HCT116 (cell line): Measurements from ENCODE around the gene VLDLR. TPM values are rescaled to one million over a fixed set of nuclear protein-coding genes. Genes with fewer than 3 reads are reported as not detected.

ENCODE experiments used
- ATAC-seq: fragments of 200-7000 bp; cut with Tn5 transposase; 2 replicates; pipeline ENCODE4 v1.9.1; 2020; ENCODE audit warnings: mild to moderate bottlenecking, moderate library complexity
- BruUV-seq: library from RNA; stranded (reverse); fragments of 400-500 nt; replicated peaks from 2 replicates; lab custom pipeline; 2021; lab: Mats Ljungman, UMichigan
- CTCF ChIA-PET: fragments of 300-600 bp; sonication (Branson Sonifier 250); formaldehyde crosslinking; loops from one replicate; lab custom pipeline; 2021; ENCODE audit warnings: antibody characterized with exemption; lab: Charles Lee
- POLR2A ChIA-PET: fragments of 300-600, 350-600 bp; sonication (Branson Sonifier 250); formaldehyde crosslinking; loops from one replicate; lab custom pipeline; 2021; ENCODE audit warnings: antibody characterized with exemption; lab: Charles Lee
- RAD21 ChIA-PET, 2 experiments: fragments of 300-600 bp; sonication (Branson Sonifier 250); formaldehyde crosslinking; loops; one replicate each; lab custom pipeline; 2023; ENCODE audit warnings: low total read pairs in 2 of 2; ENCODE audit not compliant: uncharacterized antibody in 2 of 2, unreplicated experiment in 2 of 2, low non-redundant PET in 1 of 2; lab: Charles Lee
- DNase-seq: peaks from one replicate; pipeline ENCODE4 v3.0.0-alpha.2; 2010; ENCODE audit warnings: low read depth, low spot score
- H2AFZ ChIP-seq: fragments of 200-600 bp; shearing (Covaris generic), sonication (generic); 2 replicates; pipeline ENCODE4 v1.6.1; 2017; ENCODE audit warnings: low read depth, mixed run types, mixed read lengths, antibody characterized with exemption, low read length; ENCODE audit not compliant: poor library complexity, severe bottlenecking
- H3K27ac ChIP-seq: 2 replicates; pipeline ENCODE4 v1.5.1; 2012; ENCODE audit warnings: low read depth, low read length
- H3K27me3 ChIP-seq: fragments of 200-600 bp; sonication (generic); 2 replicates; pipeline ENCODE4 v1.6.1; 2016; ENCODE audit warnings: mixed run types, low read length, mixed read lengths; ENCODE audit not compliant: insufficient read depth
- H3K36me3 ChIP-seq, 2 experiments: fragments of 200-500 bp in 1 of 2; fragments of 200-600 bp in 1 of 2; sonication (Bioruptor generic) in 1 of 2; sonication (generic) in 1 of 2; 2 replicates each; pipeline versions ENCODE4 v1.5.1 to v1.6.1; 2014 to 2016; ENCODE audit warnings: low read length in 2 of 2, inconsistent platforms in 1 of 2, mixed read lengths in 1 of 2, mixed run types in 1 of 2; ENCODE audit not compliant: insufficient read depth in 2 of 2, control insufficient read depth in 1 of 2
- H3K4me1 ChIP-seq, 2 experiments: fragments of 200-600 bp in 1 of 2; sonication (generic) in 1 of 2; 2 replicates each; pipeline versions ENCODE4 v1.5.1 to v1.6.1; 2012 to 2017; ENCODE audit warnings: low read length in 2 of 2, inconsistent platforms in 1 of 2, mild to moderate bottlenecking in 1 of 2, mixed read lengths in 1 of 2, mixed run types in 1 of 2, moderate library complexity in 1 of 2; ENCODE audit not compliant: insufficient read depth in 2 of 2, control insufficient read depth in 1 of 2
- H3K4me2 ChIP-seq: fragments of 200-600 bp; sonication (generic); 2 replicates; pipeline ENCODE4 v1.6.1; 2017; ENCODE audit warnings: mixed run types, low read length, mixed read lengths
- H3K4me3 ChIP-seq, 2 experiments: fragments of 200-600 bp in 1 of 2; sonication (generic) in 1 of 2; replicated peaks in 1 of 2; 2 replicates each; pipeline ENCODE4 v1.5.1; 2011 to 2016; ENCODE audit warnings: low read length in 2 of 2, control low read depth in 1 of 2, low read depth in 1 of 2, mild to moderate bottlenecking in 1 of 2, mixed read lengths in 1 of 2, mixed run types in 1 of 2
- H3K79me2 ChIP-seq: fragments of 200-600 bp; sonication (generic); 2 replicates; pipeline ENCODE4 v1.6.1; 2017; ENCODE audit warnings: mild to moderate bottlenecking, mixed run types, low read length, moderate library complexity, mixed read lengths; ENCODE audit not compliant: insufficient read depth
- H3K9ac ChIP-seq: fragments of 200-600 bp; sonication (generic); 2 replicates; pipeline ENCODE4 v1.6.1; 2016; ENCODE audit warnings: low read length, mixed read lengths
- H3K9me2 ChIP-seq: fragments of 200-600 bp; sonication (generic), shearing (Covaris generic); 2 replicates; pipeline ENCODE4 v1.6.1; 2017; ENCODE audit warnings: mixed run types, mild to moderate bottlenecking, moderate library complexity; ENCODE audit not compliant: insufficient read depth
- H3K9me3 ChIP-seq, 2 experiments: fragments of 200-500 bp in 1 of 2; fragments of 200-600 bp in 1 of 2; sonication (Bioruptor generic) in 1 of 2; sonication (generic) in 1 of 2; 2 replicates each; pipeline ENCODE4 v1.6.1; 2014 to 2017; ENCODE audit warnings: low read length in 2 of 2, mixed read lengths in 2 of 2, inconsistent platforms in 1 of 2, low read depth in 1 of 2, mild to moderate bottlenecking in 1 of 2, mixed run types in 1 of 2, moderate library complexity in 1 of 2; ENCODE audit not compliant: control insufficient read depth in 1 of 2, insufficient read depth in 1 of 2
- H4K20me1 ChIP-seq: fragments of 200-600 bp; sonication (generic), shearing (Covaris generic); 2 replicates; pipeline ENCODE4 v1.6.1; 2017; ENCODE audit warnings: mixed run types, mild to moderate bottlenecking, moderate library complexity; ENCODE audit not compliant: insufficient read depth
- CBX3 ChIP-seq: IDR thresholded peaks from 2 replicates; pipeline ENCODE4 v1.6.1; 2012; ENCODE audit warnings: low read depth
- CTCF ChIP-seq, 3 experiments: fragments of 200-600 bp in 1 of 3; sonication (generic) in 1 of 3; IDR thresholded peaks in 2 of 3; conservative IDR thresholded peaks in 1 of 3; 2 replicates each; pipeline ENCODE4 v1.5.1; 2012 to 2017; ENCODE audit warnings: low read depth in 2 of 3, low read length in 2 of 3, antibody characterized with exemption in 1 of 3, borderline replicate concordance in 1 of 3, control low read depth in 1 of 3, mild to moderate bottlenecking in 1 of 3, mixed read lengths in 1 of 3, mixed run types in 1 of 3, moderate library complexity in 1 of 3; ENCODE audit not compliant: insufficient read depth in 1 of 3
- EGR1 ChIP-seq: IDR thresholded peaks from 2 replicates; pipeline ENCODE4 v1.6.1; 2012; ENCODE audit warnings: low read depth
- ELF1 ChIP-seq: IDR thresholded peaks from 2 replicates; pipeline ENCODE4 v1.6.1; 2012; ENCODE audit warnings: low read depth, borderline replicate concordance
- EZH2 ChIP-seq: fragments of 200-600 bp; sonication (generic); IDR thresholded peaks from 2 replicates; pipeline ENCODE4 v1.6.1; 2017; ENCODE audit warnings: antibody characterized with exemption, mixed run types
- EZH2phosphoT487 ChIP-seq: fragments of 200-600 bp; IDR thresholded peaks from 2 replicates; pipeline ENCODE4 v1.6.1; 2018; ENCODE audit warnings: antibody characterized with exemption, borderline replicate concordance
- JUND ChIP-seq: IDR thresholded peaks from 2 replicates; pipeline ENCODE4 v1.6.1; 2012
- POLR2A ChIP-seq: IDR thresholded peaks from 2 replicates; pipeline ENCODE4 v1.7.0; 2011; ENCODE audit warnings: borderline replicate concordance; ENCODE audit not compliant: insufficient read depth, insufficient read length; ENCODE audit errors: extremely low read depth
- POLR2AphosphoS5 ChIP-seq: IDR thresholded peaks from 2 replicates; pipeline ENCODE4 v1.6.1; 2011; ENCODE audit warnings: mild to moderate bottlenecking, low read depth, low read length, moderate library complexity
- RAD21 ChIP-seq: IDR thresholded peaks from 2 replicates; pipeline ENCODE4 v1.6.1; 2012; ENCODE audit warnings: low read depth, mild to moderate bottlenecking
- SIN3A ChIP-seq: IDR thresholded peaks from 2 replicates; pipeline ENCODE4 v1.6.1; 2012; ENCODE audit warnings: low read depth
- SP1 ChIP-seq: IDR thresholded peaks from 2 replicates; pipeline ENCODE4 v1.6.1; 2012; ENCODE audit warnings: low read depth
- TCF7L2 ChIP-seq: IDR thresholded peaks from 2 replicates; pipeline ENCODE4 v1.7.0; 2011; ENCODE audit warnings: borderline replicate concordance, inconsistent platforms; ENCODE audit not compliant: insufficient read depth, insufficient read length; ENCODE audit errors: extremely low read depth
- YY1 ChIP-seq: IDR thresholded peaks from 2 replicates; pipeline ENCODE4 v1.6.1; 2011; ENCODE audit warnings: low read length, low read depth, moderate library complexity, mild to moderate bottlenecking; ENCODE audit not compliant: insufficient replicate concordance; ENCODE audit errors: extremely low read depth
- ZBTB33 ChIP-seq: IDR thresholded peaks from 2 replicates; pipeline ENCODE4 v1.6.1; 2011; ENCODE audit warnings: mild to moderate bottlenecking, low read length, moderate library complexity; ENCODE audit not compliant: insufficient replicate concordance; ENCODE audit errors: extremely low read depth
- ZFX ChIP-seq: fragments of 450-650 bp; IDR thresholded peaks from 2 replicates; pipeline ENCODE4 v1.6.1; 2017
- ZNF274 ChIP-seq: fragments of 200-500 bp; sonication (Bioruptor generic); IDR thresholded peaks from 2 replicates; pipeline ENCODE4 v1.6.1; 2014; ENCODE audit warnings: mild to moderate bottlenecking, low read depth, low read length, inconsistent platforms
- intact Hi-C: fragments of 100-400 bp; cut with micrococcal nuclease; formaldehyde crosslinking; loops from 2 replicates; pipeline ENCODE4 v1.10.0; 2022
- total RNA-seq: library from RNA; stranded (reverse); gene quantifications from one replicate; pipeline ENCODE4 v1.2.1, GENCODE V29; 2021; ENCODE audit not compliant: unreplicated experiment
- TF ChIP-seq, protein P1 (sequence below): IDR thresholded peaks from 2 replicates; pipeline ENCODE4 v1.6.1; 2012; ENCODE audit warnings: low read depth
- TF ChIP-seq, protein P2 (sequence below): IDR thresholded peaks from 2 replicates; pipeline ENCODE4 v1.6.1; 2012

VLDLR gene
- total RNA-seq, 1 experiment from 2014 or later = 0.17 TPM

DNA sequence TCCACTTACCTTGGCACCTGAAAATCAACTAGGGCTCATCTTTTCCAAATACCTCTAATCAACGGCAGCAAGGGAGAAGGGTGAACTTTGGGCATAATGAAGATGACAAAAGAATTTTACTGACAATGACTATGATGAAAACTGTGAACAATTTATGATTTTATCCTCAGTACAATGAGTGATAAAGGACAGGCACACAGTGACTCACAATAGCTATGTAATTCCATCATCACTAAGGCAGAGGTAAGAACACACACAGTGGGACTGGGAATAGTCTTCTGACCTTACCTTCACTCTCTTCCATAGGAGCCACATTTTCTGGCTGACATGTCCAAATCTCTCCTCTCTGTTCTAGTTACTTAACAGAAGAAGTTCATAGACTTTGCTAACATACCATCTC is 69.6 kb downstream of the VLDLR start:
- ChIA-PET POLR2A (no interaction called here), RAD21 (no interaction called here), CTCF (no interaction called here)
- no TSS peak for BruUV-seq
- Histone ChIP-seq H3K4me1 (no peaks in the 10 kb centered on the region), H3K27ac (no peak overlapping the region), H3K79me2 (no peaks in the 10 kb centered on the region), H3K9me2 (no peaks in the 10 kb centered on the region), H2AFZ (no peak overlapping the region), H3K36me3 (no peaks in the 10 kb centered on the region), H4K20me1 (no peaks in the 10 kb centered on the region), H3K27me3 (no peaks in the 10 kb centered on the region), H3K9ac (no peak overlapping the region), H3K9me3 (no peaks in the 10 kb centered on the region), H3K4me3 (no peak overlapping the region), H3K4me2 (no peak overlapping the region)
- DNase-seq (no peak), ATAC-seq (no peak)
- no peak for TF ChIP-seq ZNF274
- no peak for TF ChIP-seq RAD21
- TF ChIP-seq, protein P1, sequence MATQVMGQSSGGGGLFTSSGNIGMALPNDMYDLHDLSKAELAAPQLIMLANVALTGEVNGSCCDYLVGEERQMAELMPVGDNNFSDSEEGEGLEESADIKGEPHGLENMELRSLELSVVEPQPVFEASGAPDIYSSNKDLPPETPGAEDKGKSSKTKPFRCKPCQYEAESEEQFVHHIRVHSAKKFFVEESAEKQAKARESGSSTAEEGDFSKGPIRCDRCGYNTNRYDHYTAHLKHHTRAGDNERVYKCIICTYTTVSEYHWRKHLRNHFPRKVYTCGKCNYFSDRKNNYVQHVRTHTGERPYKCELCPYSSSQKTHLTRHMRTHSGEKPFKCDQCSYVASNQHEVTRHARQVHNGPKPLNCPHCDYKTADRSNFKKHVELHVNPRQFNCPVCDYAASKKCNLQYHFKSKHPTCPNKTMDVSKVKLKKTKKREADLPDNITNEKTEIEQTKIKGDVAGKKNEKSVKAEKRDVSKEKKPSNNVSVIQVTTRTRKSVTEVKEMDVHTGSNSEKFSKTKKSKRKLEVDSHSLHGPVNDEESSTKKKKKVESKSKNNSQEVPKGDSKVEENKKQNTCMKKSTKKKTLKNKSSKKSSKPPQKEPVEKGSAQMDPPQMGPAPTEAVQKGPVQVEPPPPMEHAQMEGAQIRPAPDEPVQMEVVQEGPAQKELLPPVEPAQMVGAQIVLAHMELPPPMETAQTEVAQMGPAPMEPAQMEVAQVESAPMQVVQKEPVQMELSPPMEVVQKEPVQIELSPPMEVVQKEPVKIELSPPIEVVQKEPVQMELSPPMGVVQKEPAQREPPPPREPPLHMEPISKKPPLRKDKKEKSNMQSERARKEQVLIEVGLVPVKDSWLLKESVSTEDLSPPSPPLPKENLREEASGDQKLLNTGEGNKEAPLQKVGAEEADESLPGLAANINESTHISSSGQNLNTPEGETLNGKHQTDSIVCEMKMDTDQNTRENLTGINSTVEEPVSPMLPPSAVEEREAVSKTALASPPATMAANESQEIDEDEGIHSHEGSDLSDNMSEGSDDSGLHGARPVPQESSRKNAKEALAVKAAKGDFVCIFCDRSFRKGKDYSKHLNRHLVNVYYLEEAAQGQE = no peak
- no peak for TF ChIP-seq JUND
- no peak for TF ChIP-seq ZBTB33
- TF ChIP-seq, protein P2, sequence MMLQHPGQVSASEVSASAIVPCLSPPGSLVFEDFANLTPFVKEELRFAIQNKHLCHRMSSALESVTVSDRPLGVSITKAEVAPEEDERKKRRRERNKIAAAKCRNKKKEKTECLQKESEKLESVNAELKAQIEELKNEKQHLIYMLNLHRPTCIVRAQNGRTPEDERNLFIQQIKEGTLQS = no peak
- TF ChIP-seq YY1 = no peak
- no peak for TF ChIP-seq ZFX
- TF ChIP-seq CTCF (IDR thresholded peaks at IDR 0.05 in 2 of 3, conservative IDR thresholded peaks at IDR 0.05 in 1 of 3; ENCODE audit: borderline replicate concordance in 1 of 3, insufficient read depth in 1 of 3, low read depth in 2 of 3, low read length in 2 of 3) = no peak
- no peak for TF ChIP-seq EGR1
- no peak for TF ChIP-seq EZH2
- no peak for TF ChIP-seq ELF1
- TF ChIP-seq EZH2phosphoT487 = no peak
- no peak for TF ChIP-seq SP1
- TF ChIP-seq CBX3 = no peak
- TF ChIP-seq POLR2AphosphoS5 = no peak
- no peak for TF ChIP-seq POLR2A
- TF ChIP-seq TCF7L2 = no peak
- no peak for TF ChIP-seq SIN3A
- intact Hi-C loops = no loop called here
